Measurements from ENCODE around the gene PRIM2.

PRIM2 gene

DNA sequence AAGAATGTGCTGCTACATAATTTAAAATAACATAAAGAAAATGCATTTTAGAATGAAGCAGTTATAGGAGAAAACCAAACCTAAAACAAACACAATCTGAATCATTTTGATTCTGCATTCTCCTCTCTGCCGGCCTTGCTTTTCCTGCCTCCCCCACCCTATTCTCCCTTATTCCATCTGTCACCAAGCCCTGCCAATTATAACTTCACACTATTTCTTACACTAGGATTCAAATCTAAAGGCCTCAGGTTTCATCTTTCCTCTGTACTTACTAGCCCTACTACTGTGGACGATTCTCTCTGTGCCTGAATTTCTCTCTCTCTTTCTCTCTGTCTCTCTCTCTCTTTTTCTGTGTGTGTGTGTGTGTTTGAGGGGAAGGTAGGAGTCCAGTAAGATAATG, 18.7 kb upstream of the PRIM2 start:
- TF ChIP-seq, protein P1, sequence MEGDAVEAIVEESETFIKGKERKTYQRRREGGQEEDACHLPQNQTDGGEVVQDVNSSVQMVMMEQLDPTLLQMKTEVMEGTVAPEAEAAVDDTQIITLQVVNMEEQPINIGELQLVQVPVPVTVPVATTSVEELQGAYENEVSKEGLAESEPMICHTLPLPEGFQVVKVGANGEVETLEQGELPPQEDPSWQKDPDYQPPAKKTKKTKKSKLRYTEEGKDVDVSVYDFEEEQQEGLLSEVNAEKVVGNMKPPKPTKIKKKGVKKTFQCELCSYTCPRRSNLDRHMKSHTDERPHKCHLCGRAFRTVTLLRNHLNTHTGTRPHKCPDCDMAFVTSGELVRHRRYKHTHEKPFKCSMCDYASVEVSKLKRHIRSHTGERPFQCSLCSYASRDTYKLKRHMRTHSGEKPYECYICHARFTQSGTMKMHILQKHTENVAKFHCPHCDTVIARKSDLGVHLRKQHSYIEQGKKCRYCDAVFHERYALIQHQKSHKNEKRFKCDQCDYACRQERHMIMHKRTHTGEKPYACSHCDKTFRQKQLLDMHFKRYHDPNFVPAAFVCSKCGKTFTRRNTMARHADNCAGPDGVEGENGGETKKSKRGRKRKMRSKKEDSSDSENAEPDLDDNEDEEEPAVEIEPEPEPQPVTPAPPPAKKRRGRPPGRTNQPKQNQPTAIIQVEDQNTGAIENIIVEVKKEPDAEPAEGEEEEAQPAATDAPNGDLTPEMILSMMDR (IDR thresholded peaks at IDR 0.05; ENCODE audit: insufficient read depth, low read length, missing control alignments), result no peak
- CTCF ChIA-PET, result interaction anchor here (0.6 kb wide), 1 partner anchor 107 kb away, joined by 3 read pairs; no protein-coding TSS in a partner anchor
- POLR2A ChIA-PET, result no interaction called here
- DNase-seq (ENCODE audit: low read depth, low spot score), result no peak
- H3K4me3 ChIP-seq (ENCODE audit: low read depth, low read length), result no peak overlapping the region

DNA sequence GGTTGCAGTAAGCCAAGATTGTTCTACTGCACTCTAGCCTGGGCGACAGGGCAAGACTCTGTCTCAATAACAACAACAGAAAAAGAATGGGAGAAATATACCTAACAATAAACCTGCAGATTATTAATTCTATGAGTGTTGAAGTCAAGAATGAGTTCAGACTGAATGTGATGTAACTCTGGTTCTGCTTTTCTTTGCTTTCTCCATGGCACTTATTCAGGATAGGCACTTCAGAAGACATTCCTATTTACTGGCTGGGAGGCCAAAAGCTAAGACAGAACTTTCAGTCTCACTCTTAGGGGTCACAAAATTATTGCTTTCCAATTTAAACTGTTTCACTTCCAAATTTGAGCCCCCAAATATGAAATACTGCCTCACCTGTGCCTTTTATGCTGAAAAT, 15.7 kb upstream of the PRIM2 start:
- H3K4me3 ChIP-seq (ENCODE audit: low read depth, low read length), result no peak overlapping the region
- CTCF ChIA-PET, result no interaction called here
- POLR2A ChIA-PET, result no interaction called here
- no peak for DNase-seq (ENCODE audit: low read depth, low spot score)
- TF ChIP-seq, protein P1 (IDR thresholded peaks at IDR 0.05; ENCODE audit: insufficient read depth, low read length, missing control alignments), result no peak

DNA sequence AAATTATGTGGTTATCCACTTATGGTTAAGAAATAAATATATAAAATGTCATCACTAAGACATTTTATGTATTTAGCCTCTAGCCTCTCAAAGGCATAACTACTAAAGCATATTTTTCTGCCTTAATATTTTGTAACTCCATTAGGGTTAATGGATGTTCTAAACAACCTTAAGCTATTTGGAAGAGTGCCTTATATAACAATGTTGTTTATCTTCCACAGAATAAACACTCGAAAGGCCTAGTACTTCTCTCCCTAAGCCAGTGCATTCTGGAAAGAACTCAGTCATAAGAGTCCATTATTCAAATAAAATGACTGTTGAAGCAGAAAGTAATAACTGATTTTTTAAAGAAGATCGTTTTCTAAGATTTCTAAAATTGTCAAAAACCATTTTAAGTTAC, 15.0 kb upstream of the PRIM2 start:
- TF ChIP-seq, protein P1 (IDR thresholded peaks at IDR 0.05; ENCODE audit: insufficient read depth, low read length, missing control alignments), result no peak
- ChIA-PET CTCF (interaction anchor here (1.2 kb wide), 1 partner anchor 15 kb away, joined by 3 read pairs; the partner anchor contains the start of gene PRIM2), POLR2A (interaction anchor here (0.6 kb wide), 1 partner anchor 1862 kb away, joined by 3 read pairs; no protein-coding TSS in a partner anchor)
- H3K4me3 ChIP-seq (ENCODE audit: low read depth, low read length), result no peak overlapping the region
- no peak for DNase-seq (ENCODE audit: low read depth, low spot score)

DNA sequence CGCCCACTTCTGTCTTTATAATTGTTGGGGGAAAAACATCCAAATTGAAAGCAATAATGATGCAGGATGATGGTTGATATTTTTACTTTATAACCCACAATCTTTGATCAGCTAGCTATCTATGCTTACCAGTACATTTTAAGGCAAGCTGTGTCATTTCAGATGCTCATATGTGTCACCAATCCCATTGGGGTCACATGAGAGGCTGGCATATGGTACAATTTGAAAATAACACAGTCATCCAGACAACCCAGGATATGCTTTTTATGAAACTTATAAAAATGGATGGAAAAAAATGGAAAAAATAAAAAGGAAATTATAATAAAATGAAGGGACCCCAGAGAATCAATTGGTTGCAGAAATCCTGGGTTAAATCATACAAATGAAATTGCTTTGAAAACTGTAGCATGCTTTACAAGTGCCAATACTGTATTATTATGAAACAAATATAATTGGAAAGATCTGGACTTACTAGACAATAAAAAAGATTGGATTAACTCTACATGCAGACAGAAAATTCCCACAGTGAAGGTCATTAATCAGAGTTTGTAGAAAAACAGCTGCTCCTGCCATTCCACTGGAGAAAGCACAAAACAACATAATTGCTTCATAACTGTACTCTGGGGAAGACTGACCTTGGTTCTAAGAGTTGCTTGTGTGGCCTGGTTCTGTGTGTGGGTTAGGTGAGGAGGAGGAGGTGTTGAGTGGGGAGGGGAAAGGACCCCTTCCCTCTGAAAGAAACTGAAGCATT, 13.3 kb upstream of the PRIM2 start:
- H3K4me3 ChIP-seq (ENCODE audit: low read depth, low read length), result no peak overlapping the region
- no peak for DNase-seq (ENCODE audit: low read depth, low spot score)
- POLR2A ChIA-PET, result no interaction called here
- TF ChIP-seq, protein P1 (IDR thresholded peaks at IDR 0.05; ENCODE audit: insufficient read depth, low read length, missing control alignments), result no peak
- CTCF ChIA-PET, result interaction anchor here (1.6 to 1.7 kb wide), 2 partner anchors 10 to 38 kb away, joined by 3 to 8 read pairs; no protein-coding TSS in a partner anchor

DNA sequence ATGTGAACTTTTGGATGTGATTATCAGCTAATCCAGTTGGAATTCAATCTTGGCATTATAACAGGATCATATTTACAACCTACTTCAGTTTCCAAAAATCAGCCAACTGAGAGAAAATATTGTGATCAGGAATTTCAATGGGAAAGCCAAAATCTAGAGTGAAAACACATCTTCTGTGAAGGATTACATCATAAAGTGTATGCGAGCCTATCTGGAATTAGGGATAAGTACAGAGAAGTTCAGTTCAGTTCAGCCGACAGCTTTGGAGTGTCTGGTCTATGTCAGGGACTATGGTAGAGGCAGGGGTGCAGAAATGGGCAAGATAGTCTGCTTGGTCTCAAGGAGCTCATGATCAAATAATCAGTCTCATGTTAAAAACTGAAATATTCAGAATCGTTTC, 12.3 kb upstream of the PRIM2 start:
- no peak for DNase-seq (ENCODE audit: low read depth, low spot score)
- ChIA-PET CTCF (interaction anchor here (0.9 to 1.7 kb wide), 6 partner anchors 9 to 402 kb away, joined by 3 to 8 read pairs (median 5); no protein-coding TSS in a partner anchor), POLR2A (interaction anchor here (0.6 to 1.5 kb wide), 3 partner anchors 9 to 350 kb away, joined by 3 to 6 read pairs (median 3); partner anchors contain the start of gene BEND6)

DNA sequence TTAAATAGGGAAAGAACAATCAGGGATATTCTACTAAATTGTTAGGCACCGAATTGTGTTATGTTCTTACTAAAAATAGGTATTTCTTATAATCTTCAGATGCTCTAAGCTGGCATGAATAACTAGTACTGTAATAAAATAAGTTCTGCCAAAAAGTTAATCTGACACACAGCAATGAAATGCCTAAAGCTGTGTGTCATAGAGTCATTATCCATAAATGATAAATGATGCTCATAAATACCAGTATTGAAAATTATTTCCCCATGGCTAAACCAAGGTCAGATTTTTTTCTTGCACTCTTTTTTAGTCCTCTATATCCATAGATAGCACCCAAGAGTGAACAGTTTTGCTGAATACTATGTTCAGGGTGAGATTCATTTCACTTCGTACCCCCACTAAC, 11.7 kb upstream of the PRIM2 start:
- POLR2A ChIA-PET, result interaction anchor here (0.6 to 1.5 kb wide), 4 partner anchors 8 to 351 kb away, joined by 3 to 6 read pairs (median 3); partner anchors contain the start of genes BEND6 and RAB23
- no peak for DNase-seq (ENCODE audit: low read depth, low spot score)
- CTCF ChIA-PET, result interaction anchor here (0.9 to 1.7 kb wide), 6 partner anchors 9 to 403 kb away, joined by 3 to 8 read pairs (median 5); no protein-coding TSS in a partner anchor
- TF ChIP-seq, protein P1 (IDR thresholded peaks at IDR 0.05; ENCODE audit: insufficient read depth, low read length, missing control alignments), result no peak
- H3K4me3 ChIP-seq (ENCODE audit: low read depth, low read length), result no peak overlapping the region

More for the DNA sequence above, 12.3 kb upstream of the PRIM2 start:
- TF ChIP-seq, protein P1 (IDR thresholded peaks at IDR 0.05; ENCODE audit: insufficient read depth, low read length, missing control alignments), result no peak
- H3K4me3 ChIP-seq (ENCODE audit: low read depth, low read length), result no peak overlapping the region

All from AG04449 (cell line).